ENCODE data around the gene PPP2R5C.

The PPP2R5C gene

GRCh38 chr14:101906645-101907044 lies 145.1 kb downstream of the PPP2R5C start:
- in situ Hi-C loops (cut with HindIII; ENCODE audit: low pct_ligation_motif_present, low sequenced_read_pairs): no loop called here
- Histone ChIP-seq H3K36me3 (replicated peaks) (peaks cover 46% of the 10 kb centered on the region), H3K27ac (no peak overlapping the region), H3K27me3 (replicated peaks) (no peaks in the 10 kb centered on the region), H3K4me3 (ENCODE audit: low read depth, low read length) (no peak overlapping the region)
- DNase-seq: no peak
- TF ChIP-seq CTCF (IDR thresholded peaks at IDR 0.05; ENCODE audit: low read depth, low read length, missing control alignments): no peak

GRCh38 chr14:101907619-101908018 lies 146.1 kb downstream of the PPP2R5C start:
- peaks cover 41% of the 10 kb centered on the region for H3K36me3 ChIP-seq (replicated peaks)
- no peak for DNase-seq
- H3K27me3 ChIP-seq (replicated peaks): no peaks in the 10 kb centered on the region
- in situ Hi-C loops (cut with HindIII; ENCODE audit: low pct_ligation_motif_present, low sequenced_read_pairs): no loop called here
- no peak for TF ChIP-seq CTCF (IDR thresholded peaks at IDR 0.05; ENCODE audit: low read depth, low read length, missing control alignments)
- H3K27ac ChIP-seq: no peak overlapping the region
- H3K4me3 ChIP-seq (ENCODE audit: low read depth, low read length): no peak overlapping the region

GRCh38 chr14:101908795-101909194 lies 147.3 kb downstream of the PPP2R5C start:
- Histone ChIP-seq H3K4me3 (ENCODE audit: low read depth, low read length) (no peak overlapping the region), H3K27me3 (replicated peaks) (no peaks in the 10 kb centered on the region), H3K36me3 (replicated peaks) (peaks cover 39% of the 10 kb centered on the region), H3K27ac (no peak overlapping the region)
- in situ Hi-C loops (cut with HindIII; ENCODE audit: low pct_ligation_motif_present, low sequenced_read_pairs): no loop called here
- DNase-seq: no peak
- no peak for TF ChIP-seq CTCF (IDR thresholded peaks at IDR 0.05; ENCODE audit: low read depth, low read length, missing control alignments)

GRCh38 chr14:101909371-101910096 lies 148.0 kb downstream of the PPP2R5C start:
- Histone ChIP-seq H3K27me3 (replicated peaks) (no peaks in the 10 kb centered on the region), H3K27ac (no peak overlapping the region), H3K36me3 (replicated peaks) (peaks cover 32% of the 10 kb centered on the region), H3K4me3 (ENCODE audit: low read depth, low read length) (no peak overlapping the region)
- in situ Hi-C loops (cut with HindIII; ENCODE audit: low pct_ligation_motif_present, low sequenced_read_pairs): no loop called here
- DNase-seq: no peak
- no peak for TF ChIP-seq CTCF (IDR thresholded peaks at IDR 0.05; ENCODE audit: low read depth, low read length, missing control alignments)

- no peak overlapping the region for H3K27ac ChIP-seq
- TF ChIP-seq CTCF (IDR thresholded peaks at IDR 0.05; ENCODE audit: low read depth, low read length, missing control alignments): no peak
- no peak for DNase-seq
- in situ Hi-C loops (cut with HindIII; ENCODE audit: low pct_ligation_motif_present, low sequenced_read_pairs): no loop called here
- H3K4me3 ChIP-seq (ENCODE audit: low read depth, low read length): no peak overlapping the region
- H3K27me3 ChIP-seq (replicated peaks): no peaks in the 10 kb centered on the region
- H3K36me3 ChIP-seq (replicated peaks): peaks cover 20% of the 10 kb centered on the region
Observed at GRCh38 chr14:101912841-101913240, 151.3 kb downstream of the PPP2R5C start.

- Histone ChIP-seq H3K27ac (no peak overlapping the region), H3K4me3 (ENCODE audit: low read depth, low read length) (no peak overlapping the region), H3K27me3 (replicated peaks) (no peaks in the 10 kb centered on the region), H3K36me3 (replicated peaks) (peaks cover 15% of the 10 kb centered on the region)
- in situ Hi-C loops (cut with HindIII; ENCODE audit: low pct_ligation_motif_present, low sequenced_read_pairs): no loop called here
- TF ChIP-seq CTCF (IDR thresholded peaks at IDR 0.05; ENCODE audit: low read depth, low read length, missing control alignments): no peak
- DNase-seq: no peak
Observed at GRCh38 chr14:101914083-101914482, 152.6 kb downstream of the PPP2R5C start.
